Glomerular visceral epithelial cell (primary cell): Measurements from ENCODE around the gene SYDE1.

ENCODE experiments used
- DNase-seq: peaks from one replicate; pipeline ENCODE4 v3.0.0-alpha.2; 2016; ENCODE audit errors: extremely low spot score

SYDE1 gene

GRCh38 chr19:15108145-15108844 is 1.1 kb downstream of the SYDE1 start:
- DNase-seq, result no peak

GRCh38 chr19:15108845-15109767 is 1.9 kb downstream of the SYDE1 start:
- no peak for DNase-seq

GRCh38 chr19:15109768-15110417 is 2.7 kb downstream of the SYDE1 start:
- DNase-seq, result no peak

GRCh38 chr19:15110418-15110815 is 3.2 kb downstream of the SYDE1 start:
- DNase-seq, result no peak

- no peak for DNase-seq
Measured at GRCh38 chr19:15111758-15112157, 4.6 kb downstream of the SYDE1 start.

- DNase-seq, result no peak
Measured at GRCh38 chr19:15112385-15112784, 5.2 kb downstream of the SYDE1 start.

- DNase-seq, result no peak
Measured at GRCh38 chr19:15113245-15114152, 6.3 kb downstream of the SYDE1 start.

DNA sequence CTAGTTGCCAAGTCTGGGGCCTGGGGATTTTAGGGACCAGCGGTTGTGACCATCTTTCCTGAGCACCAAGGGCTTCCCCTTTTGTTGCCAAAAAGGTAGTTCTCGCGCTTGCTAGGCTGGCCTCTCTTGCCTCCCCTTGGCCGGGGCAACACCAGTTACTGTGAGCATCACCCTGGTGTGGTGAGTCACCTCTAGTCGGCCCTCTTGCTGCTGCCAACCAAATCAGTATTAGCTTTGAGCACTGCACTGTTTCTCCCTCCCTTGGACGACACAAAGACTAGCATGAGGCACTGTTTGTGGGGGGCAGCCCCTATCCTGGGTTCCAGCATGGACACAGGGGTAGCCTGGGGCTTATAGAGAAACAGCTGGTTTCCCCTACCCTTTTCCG is 6.9 kb downstream of the SYDE1 start:
- peak; percentile 42 for DNase-seq

- peak; percentile 32 for DNase-seq
Measured at GRCh38 chr19:15115080-15115479, 7.9 kb downstream of the SYDE1 start.

GRCh38 chr19:15115762-15116615 is 8.8 kb downstream of the SYDE1 start:
- no peak for DNase-seq

DNA sequence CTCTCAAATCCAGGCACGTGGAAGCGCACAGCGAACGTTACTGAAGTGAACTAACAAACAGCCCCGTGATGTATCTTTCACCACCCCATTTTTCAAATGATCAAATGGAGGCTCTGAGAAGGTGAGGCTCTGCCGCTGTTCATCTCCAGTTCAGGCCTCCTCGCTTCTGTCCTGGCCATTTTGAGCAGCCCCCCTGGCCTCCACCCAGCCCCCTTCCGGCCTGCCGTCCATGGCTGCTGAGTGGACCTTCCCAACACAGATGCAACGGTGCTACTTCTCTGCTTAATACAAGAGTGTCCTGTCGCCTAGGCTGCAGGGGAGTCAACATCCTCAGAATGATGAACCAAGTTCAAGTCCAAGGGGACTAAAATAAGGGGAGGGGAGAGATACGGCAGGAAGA is 9.7 kb downstream of the SYDE1 start:
- DNase-seq, result no peak

DNA sequence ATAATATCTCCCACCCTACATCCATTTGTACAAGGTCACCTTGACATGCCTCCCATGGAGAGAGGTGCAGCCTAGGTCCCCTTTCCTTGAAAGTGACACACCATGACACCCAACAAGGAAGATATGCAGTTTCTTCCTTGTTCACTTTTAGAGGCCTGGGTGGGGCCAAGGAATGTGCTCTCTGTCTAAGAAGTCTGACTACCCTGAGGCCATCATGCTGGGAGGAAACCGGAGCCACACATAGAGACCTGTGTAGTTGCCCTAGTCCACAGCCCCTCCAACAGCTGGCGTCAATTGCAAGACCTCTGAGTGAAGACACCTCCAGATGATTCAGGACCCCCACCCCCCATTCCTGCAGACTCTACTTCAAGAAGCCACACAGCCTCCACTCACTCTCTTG is 11.0 kb downstream of the SYDE1 start:
- DNase-seq, result no peak

- DNase-seq, result no peak
Measured at GRCh38 chr19:15118789-15119494, 11.7 kb downstream of the SYDE1 start.

GRCh38 chr19:15120135-15121026 is 13.2 kb downstream of the SYDE1 start:
- no peak for DNase-seq

DNA sequence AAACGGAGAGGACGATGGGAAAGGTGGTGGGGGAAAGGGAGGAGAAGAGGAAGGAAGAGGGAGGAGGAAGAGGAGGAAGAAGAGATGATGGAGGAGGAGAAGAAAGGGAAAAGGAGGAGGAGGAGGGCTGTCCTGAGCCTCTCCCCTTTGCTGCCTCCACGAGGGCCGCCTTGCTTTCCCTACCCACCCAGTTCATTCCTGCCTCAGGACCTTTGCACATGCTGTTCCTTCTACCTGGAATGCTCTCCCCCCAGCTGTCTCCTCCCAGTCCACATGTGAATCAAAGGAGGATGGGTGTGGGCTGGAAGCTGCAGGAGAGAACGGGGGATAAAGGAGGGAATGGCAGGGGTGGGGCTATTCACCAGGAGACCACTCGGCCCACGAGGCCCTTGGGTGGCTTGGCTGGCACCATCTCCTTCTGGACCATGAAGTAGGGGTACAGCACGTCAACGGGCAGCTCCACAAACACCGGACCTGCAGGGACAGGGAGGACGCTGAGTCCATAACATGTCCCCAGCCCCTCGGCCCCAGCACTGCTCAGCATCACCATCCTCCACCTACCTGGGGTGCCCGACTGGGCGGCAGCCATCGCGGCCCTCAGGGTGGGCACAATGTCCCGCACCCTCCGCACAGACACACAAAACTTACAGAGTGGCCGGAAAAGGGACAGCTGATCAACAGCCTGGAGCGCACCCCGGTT is 15.3 kb downstream of the SYDE1 start:
- no peak for DNase-seq

DNA sequence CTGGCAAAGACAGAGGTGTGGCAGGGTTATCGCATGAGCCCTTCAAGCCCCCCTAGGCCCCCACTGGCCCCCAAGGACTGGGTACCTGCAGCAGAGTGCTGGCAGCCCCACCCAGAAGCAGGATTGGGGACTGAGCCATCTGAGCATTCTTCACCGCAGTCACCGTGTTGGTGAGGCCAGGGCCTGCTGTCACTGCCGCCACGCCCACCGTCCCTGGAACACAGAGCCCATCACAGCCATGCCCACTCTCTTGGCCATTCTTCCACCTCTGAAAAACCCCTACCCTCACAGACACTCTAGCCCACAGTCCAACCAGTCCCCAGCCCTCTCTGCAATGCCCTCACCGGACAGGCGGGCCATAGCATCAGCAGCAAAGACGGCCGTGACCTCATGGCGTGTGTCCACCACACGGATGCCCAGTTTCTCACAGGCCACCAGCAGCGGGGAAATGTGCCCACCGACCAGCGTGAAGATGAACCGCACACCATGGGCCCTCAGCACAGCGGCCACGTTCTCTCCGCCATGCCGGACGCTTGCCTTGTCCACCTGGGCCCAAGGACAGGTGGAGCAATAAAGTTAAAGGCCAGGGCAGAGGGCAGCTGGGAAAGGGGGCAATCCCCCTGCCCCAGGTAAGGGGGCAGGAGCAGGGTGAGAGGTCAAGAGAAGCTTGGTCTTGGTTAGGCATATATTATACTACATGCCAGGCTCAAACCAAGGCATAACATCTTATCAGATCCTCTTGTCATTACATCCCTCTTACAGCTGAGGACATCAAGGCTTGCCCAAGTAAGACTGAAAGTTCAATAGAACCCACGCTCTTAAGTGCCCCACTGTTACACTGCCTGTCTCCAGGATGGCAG is 16.1 kb downstream of the SYDE1 start:
- no peak for DNase-seq

- no peak for DNase-seq
Measured at GRCh38 chr19:15123900-15124299, 16.7 kb downstream of the SYDE1 start.
